ENCODE results near the gene IZUMO4.
"Not testable (repeated sequence)": the region's sequence is repeated elsewhere in the genome, so short reads cannot be mapped to it uniquely, and the experiment has no call there.

IZUMO4 gene

DNA sequence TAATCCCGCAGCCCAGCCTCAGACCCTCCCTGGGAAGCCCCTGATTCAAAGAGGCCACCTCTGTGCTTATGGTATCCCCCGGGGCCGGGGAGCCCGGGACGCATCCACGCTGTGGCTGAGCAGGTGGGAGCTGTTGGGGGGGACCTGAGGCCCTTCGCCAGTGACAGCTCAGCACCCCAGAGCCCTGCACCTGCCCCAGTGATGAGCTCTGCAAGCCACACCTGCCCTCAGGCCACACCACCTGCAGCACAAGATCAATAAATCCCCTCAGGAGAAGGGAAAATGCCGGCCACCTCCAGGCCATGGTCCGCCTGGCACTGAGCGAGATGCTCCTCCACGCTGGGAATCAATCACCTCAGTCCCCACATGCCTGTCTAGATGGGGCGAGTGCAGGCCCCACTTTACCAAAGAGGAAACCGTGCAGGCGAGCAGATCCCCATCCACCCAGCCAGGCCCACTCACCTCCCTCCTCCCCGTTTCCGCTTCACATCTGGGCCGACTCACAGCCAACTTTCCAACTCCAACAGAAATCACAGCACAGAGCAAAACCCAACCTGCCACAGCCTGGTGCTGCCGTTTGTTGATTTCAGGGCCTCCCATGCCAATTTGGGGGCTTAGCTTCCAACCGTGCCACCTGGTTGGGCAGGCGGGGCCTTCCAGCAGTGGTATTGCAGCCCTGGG, 13.4 kb upstream of the IZUMO4 start:
- DNase-seq: no peak

DNA sequence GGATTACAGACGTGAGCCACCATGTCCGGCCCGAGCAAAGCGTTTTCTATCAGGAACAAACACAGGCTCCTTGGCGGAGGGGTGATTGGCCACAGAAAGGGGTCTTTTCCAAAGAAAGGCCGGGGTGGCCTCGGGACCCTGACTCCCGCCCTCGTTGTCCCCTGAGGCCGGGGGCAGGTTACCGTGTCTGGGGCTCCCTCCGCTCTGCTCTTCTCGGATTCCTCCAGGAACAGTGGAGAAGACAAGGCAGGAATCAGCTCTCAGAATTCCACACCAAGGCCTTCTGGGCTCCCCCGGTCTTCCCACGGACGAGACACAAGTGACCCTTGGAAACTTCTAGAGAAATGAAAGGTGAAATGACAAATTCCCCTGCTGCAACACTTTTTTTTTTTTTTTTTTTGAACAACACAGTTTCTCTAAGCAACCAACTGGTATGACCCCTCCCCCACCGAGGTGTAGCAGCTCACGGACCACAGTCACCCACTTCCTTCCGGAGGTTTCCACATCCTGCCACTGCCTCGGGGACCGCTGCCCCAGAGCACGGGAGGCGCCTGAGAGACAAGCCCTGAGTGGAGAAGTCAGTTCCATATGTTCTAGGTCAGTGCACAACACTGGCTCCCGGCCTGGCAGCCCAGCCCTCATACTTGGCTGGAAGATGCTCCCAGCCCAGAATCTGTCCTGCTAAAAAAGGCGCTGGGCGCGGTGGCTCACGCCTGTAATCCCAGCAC, 11.6 kb upstream of the IZUMO4 start:
- DNase-seq: no peak

DNA sequence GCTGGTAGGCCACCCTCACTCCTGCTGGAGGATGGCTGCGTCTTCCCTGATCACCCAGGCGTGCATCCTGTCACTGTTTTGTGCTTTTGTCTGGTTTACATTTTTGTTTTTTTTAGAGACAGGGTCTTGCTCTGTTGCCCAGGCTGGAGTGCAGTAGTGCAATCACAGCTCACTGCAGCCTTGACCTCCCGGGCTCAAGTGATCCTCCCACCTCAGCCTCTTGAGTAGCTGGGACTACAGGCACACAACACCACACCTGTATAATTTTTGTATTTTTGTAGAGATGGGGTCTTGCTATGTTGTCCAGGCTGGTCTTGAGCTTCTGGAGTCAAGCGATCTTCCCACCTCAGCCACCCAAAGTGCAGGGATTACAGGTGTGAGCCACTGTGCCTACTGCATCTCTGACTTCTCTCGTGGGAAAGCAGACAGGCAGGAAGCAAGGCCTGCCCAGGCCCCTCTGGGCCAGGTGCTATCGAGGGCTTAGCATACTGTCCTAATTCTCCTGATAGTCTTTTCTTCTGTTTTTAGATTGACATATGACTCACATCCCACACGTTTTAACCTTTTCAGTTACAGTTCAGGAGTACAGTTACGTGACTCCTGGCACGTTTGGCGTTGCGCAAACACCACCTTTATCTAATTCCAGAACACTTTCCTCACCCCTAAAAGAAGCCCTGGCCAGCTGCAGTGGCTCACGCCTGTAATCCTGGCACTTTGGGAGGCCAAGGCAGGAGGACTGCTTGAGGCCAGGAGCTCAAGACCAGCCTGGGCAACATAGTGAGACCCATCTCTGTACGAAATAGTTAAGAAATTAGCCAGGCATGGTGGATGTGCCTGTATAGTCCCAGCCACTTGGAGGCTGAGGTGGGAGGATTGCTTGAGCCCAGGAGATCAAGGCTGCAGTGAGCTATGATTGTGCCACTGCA, 9.8 kb upstream of the IZUMO4 start:
- not testable (repeated sequence) for DNase-seq

DNA sequence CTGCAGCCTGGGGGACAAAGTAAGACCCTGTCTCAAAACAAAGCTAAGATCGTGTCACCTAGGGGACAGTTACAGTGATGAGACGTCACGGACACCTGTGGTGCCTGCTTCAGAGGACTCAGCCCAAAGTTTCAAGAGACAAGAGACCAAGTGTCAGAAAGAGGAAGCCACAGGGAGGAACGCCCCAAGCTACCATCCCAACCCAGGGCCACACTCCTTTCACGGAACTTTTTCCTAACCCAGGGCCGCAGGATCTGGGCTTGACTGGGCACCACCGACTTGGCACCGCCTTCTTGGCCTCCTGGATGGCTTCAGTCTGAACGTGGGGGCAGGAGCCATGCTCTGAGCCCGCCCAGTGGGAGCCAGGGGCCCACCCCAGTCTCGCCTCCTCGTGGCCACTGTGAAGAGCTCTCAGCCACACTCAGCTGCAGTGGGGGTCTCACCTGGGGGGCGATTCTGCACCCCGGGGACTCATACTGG, 9.1 kb upstream of the IZUMO4 start:
- no peak for DNase-seq

DNA sequence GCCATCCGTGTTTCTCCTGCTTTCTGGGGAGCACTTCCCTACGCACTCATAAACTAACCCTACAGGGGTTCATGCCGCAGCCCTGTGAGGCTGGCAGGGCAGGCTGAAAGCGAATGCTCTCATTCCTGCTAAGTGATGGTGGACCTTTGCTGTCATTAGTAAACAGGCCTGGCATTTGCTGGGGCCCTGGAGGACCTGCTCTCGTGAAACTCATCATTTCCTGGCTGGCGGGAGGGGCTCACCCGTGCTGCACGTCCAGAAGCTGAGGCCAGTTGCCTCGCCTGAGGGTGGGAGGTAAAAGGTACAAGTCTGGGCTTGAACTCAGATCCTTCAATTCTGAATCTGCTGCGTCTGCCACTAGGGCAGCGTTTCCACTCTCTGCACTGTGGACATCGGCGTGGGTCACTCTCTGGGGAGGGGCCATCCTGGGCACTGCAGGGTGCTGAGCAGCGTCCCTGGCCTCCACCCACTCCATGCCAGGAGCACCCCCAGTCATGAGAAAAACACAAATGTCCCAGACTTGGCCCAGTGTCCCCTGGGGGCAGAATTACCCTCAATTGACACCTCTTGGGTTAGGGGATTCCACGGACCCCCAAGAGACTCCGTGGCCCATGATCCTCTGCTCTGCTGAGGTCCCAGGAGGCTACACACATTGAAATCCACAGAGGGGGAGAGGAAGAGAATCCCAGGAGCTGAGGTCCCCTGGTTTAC, 7.6 kb upstream of the IZUMO4 start:
- no peak for DNase-seq

DNA sequence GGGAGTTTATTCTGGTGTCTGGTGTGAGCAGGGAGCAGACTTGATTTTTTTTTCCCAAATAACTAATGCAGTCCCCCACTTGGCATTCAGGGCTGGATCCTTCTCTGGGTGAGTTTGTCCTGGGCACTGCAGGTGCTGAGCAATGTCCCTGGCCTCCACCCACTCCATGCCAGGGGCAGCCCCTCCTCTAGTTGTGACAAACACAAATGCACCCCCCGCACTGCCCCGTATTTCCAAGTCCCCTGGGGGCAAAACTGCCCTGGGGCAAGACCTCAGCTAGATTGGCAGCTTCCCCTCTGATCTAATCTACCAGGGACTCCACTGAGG, 7.0 kb upstream of the IZUMO4 start:
- no peak for DNase-seq

DNA sequence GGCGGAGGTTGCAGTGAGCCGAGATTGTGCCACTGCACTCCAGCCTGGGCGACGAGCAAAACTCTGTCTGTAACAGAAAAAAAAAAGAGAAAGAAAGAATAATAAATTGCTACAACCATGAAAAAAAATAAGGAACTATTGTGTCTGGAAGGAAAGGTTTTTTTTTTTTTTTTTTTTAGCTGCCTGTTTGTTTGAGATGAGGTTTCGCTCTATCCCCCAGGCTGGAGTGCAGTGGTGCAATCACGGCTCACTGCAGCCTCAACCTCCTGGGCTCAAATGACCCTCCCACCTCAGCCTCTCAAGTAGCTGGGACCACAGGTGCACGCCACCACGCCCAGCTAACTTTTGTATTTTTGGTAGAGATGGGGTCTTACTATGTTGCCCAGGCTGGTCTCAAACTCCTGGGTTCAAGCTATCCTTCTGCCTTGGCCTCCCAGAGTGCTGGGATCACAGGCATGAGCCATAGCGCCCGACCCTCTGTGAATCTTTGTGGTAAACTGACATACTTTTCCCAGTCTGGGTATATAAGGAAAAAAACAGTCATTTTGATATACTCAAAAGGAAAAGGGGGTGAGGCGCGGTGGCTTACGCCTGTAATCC, 4.7 kb upstream of the IZUMO4 start:
- not testable (repeated sequence) for DNase-seq

DNA sequence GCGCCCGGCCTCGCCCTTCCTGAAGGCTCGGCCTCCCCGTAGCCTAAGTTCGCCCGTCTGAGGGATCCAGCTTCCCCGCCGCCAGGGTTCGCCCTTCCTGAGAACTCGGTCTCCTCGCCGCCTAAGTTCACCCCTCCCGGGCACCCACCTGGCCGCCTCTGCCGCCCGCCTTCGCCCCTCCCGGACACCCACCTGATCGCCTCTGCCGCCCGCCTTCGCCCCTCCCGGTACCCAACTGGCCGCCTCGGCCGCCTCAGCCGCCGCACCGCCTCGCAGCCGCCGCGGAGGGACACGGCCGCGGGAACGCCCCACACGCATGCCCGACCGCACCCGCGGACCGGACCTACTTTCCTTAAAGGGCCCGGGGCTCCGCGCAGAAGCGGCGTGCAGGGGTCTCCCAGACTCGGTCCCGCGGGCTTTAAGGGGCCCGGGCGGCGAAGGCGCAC, 658 bp upstream of the IZUMO4 start, which contains the start of gene MOB3A:
MOB3A (minus strand) TSS at position 293 of the 446 bp plus-strand sequence. CDS start 17,766 bp downstream, outside the sequence.
- DNase-seq: peak; percentile 69

DNA sequence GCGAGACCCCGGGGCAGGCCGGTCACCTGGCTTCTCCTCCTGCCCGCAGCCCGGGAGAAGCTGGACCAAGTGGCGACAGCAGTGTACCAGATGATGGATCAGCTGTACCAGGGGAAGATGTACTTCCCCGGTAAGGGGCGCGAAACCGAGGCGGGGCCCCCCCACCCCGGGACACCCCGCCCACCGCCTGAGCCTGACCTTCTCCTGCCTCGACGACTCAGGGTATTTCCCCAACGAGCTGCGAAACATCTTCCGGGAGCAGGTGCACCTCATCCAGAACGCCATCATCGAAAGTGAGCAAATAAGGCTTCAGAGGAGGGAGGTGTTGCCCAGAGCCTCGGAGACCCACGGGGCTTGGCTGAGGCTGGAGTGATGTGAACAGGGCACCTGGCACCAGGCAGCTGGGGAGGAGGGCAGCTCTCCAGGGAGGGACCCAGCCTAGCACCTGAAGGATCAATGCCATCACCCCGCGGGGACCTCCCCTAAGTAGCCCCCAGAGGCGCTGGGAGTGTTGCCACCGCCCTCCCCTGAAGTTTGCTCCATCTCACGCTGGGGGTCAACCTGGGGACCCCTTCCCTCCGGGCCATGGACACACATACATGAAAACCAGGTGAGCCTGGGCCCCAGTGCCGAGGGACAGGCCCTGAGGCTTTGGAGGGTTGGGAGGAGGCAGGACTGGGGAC, 629 bp downstream of the IZUMO4 start:
- DNase-seq: no peak

DNA sequence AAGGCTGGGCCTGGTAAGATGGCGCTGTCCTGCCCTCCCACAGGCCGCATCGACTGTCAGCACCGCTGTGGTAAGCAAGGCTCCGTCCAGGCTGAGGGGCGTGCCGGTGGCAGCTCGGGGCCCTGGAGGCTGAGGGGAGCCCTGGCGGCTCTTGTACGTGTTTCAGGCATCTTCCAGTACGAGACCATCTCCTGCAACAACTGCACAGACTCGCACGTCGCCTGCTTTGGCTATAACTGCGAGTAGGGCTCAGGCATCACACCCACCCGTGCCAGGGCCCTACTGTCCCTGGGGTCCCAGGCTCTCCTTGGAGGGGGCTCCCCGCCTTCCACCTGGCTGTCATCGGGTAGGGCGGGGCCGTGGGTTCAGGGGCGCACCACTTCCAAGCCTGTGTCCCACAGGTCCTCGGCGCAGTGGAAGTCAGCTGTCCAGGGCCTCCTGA, 1.2 kb downstream of the IZUMO4 start:
- DNase-seq: no peak

DNA sequence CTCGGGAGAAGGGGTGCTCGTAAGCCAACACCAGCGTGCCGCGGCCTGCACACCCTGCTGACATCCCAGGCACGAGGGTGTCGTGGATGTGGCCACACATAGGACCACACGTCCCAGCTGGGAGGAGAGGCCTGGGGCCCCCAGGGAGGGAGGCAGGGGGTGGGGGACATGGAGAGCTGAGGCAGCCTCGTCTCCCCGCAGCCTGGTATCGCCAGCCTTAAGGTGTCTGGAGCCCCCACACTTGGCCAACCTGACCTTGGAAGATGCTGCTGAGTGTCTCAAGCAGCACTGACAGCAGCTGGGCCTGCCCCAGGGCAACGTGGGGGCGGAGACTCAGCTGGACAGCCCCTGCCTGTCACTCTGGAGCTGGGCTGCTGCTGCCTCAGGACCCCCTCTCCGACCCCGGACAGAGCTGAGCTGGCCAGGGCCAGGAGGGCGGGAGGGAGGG, 2.4 kb downstream of the IZUMO4 start:
- DNase-seq: no peak

DNA sequence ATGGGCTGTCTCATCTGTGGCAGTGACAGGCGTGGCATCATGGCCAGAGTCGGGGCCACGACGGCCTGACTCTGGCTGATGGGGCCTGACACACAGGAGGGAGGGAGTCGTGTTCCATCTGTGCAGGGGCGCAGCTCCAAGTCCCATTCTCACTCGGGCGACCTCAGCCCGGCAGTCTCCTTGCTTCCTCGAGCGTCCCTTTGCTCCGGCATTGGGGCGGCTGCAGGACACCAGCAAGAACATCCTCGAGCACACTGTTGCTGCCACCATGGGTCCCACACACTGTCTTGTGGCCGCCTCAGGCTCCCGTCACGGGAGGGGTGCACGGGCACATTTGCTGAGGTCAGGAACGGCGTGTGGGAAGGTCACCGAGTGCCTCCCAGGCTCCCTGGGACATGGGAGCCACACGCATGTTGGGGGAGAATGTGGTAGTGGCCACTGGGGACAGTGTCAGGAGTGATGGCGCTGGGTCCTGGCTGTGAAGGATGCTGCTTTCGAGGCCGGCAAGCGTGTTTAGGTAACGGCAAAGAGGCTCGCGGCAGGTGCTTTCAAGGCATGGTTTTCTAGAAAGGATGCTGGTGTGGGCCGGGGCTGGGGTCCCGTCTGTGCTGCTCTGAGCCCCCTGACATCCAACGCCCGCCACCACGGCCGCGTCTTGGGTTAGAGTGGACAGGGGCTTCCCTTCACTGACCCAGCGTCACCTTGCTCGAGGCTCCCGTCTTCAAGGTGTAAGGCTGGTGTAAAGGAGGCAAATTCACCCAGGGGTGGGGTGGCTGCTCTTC, 3.4 kb downstream of the IZUMO4 start:
- no peak for DNase-seq

DNA sequence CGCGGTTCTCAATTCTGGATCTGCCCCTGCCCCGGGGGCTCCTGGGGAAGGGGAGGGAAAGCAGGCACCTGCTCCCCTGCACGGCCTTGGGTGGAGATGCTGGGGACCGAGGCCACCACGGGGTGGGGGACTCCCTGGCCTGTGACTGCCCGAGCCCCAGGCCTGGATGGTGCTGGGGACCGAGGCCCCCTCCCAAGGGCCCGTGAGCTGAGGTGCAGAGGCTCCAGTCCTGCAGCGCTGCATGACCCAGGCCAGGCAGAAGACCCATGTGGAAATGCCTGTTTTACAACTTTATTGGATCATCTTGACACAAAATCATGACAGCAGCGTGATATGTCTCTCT, 4.0 kb downstream of the IZUMO4 start:
- DNase-seq: no peak

DNA sequence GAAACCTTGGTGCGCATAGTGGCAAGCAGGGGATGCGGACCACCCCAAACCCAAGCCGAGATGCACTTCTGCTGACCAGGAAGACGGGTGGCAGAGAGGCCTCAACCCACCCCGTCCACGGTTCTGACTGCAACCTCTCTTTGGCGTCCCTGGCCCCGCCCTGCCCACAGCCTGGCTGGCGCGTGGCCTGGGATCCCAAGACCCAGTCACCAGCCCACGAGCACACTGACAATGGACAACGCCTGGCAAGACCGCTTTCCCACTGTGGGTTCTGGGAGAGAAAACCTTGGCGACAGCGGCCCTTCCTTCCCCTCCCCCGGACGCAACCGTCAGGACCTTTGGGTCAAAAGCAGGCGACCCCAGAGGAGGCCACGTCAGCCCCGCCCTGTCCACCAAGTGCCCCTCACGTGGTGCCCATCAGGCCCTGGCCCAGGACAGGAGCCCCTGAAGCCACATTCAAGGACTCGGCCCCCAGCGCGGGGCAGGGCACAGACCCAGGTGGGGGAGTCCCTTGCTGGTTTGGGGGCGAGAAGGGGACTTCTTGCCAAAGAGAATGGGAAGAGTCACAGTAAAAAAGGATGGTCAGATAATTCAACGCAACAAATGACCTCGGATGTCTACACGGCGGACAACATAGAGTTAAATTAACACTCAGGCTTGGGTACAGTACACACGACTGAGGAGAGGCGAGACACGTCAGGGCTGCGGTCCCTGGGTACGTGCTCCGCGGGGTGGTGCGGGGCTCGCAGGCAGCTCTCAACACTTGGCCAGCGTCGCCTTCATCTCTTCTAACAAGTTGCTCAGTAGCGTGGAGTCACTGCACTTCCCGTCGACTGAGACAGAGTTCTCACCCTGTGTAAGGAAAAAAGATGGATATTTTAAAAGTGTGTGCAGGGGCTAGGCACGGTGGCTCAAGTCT, 5.0 kb downstream of the IZUMO4 start:
- DNase-seq: no peak

DNA sequence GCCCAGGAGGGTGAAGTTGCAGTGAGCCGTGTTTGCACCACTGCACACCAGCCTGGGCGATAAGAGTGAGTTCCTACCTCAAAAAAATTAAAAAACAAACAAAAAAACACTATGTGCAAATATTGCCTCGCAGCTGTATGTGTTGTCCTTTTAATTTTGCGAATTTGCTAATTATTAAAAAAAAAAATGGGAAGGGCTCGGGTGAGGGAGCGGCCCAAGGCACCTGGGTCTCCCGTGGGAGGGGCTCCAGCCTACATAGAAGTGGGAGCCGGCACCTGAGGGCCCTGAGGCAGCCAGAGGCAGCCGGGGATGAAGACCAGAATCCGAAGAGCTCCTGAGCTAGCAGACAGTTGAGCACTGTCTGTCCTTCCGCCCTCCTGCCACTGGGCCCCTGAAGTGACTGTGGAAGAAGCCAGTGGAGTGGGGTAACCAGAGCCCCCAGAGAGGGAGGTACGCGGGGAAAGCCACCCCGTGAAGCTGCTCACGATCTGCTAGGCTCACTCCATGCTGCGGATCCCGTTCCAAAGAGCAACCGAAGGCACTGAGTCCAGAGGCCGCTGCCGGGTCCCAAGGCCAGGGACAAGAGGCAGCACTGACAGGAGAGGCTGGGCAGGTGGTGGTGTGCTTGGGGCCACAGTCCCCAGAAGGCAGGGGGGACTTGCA, 6.5 kb downstream of the IZUMO4 start:
- DNase-seq: no peak

DNA sequence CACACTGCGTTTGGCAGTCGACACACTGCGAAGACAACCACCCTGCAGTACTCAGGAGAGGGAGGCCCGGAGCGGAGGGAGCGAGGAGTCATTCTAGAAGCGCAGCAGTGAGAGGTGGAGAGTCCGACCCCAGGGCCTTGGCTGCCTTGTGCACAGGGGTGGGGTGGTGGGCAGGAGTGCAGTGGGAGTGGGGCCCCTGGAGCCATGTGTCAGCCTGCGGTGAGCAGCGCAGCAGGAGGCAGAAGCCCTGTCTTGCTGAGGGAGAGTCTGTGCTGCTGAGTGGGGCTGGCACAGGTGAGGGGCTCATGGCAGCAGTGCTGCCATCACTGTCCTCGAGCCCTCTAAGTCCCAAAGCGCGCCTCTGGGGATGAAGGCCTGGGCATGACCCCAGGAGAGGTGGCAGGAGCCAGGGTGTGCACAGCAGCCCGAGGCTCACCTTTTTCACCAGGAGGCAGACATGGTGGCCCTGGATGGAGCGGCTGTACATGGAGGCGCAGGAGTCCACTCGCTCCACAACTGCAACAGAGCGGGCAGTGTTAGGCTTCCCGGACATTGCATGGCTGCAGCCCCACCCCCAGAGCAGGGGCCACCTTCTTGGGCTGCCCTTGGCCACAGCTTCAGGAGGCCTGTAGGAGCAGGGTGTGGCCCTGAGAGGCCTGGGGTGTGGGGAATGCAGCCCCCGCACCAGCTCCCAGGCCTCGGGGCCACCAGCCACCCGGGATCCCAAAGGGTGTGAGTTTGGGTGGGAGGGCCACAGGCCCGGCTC, 11.7 kb downstream of the IZUMO4 start:
- DNase-seq: no peak

DNA sequence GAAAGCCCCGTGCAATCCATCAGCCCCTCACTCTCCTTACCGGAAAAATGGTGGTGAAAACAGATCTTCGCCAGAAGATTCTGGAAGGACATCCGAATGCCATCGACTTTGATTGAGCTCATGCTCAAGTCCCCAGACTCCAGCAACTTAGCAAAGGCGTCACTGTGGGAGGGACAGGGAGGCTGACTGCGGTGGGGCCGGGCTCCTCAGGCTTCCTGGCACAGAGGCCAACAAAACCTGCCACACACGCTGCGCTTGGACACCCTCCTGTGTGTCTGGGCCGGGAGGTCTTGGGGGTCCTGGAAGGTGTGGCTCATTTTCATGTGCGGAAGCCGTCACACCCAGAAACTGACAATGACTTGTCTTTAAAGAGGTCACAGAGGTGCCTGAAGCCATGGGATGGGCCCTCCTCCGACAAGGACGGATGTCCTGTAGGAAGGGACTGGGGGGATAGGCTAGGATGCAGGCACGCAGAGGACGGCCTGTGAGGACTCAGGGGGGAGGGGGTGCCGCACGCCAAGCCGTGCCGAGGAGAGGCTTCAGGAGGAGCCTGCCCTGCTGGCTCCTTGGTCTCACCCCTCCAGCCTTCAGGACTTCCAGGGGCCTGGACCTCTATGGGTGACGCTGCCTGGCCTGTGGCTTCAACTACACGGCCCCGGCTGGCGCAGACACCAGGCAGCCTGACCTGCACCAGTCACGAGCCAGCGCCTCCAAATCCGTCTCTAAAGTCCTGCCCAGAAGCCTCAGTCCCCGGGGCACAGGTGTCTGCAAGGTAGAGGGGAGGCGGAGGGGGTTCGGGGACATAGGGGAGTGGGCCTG, 12.5 kb downstream of the IZUMO4 start:
- DNase-seq: no peak

All from NCI-H1694 (cell line).